GM18511 (cell line): ENCODE results near the gene UNCX.

ENCODE experiments used
- ATAC-seq: cut with Tn5 transposase; IDR thresholded peaks from one replicate; pipeline ENCODE4 v1.9.1; 2021; ENCODE audit warnings: mild to moderate bottlenecking, moderate library complexity; ENCODE audit not compliant: unreplicated experiment

The UNCX gene

DNA sequence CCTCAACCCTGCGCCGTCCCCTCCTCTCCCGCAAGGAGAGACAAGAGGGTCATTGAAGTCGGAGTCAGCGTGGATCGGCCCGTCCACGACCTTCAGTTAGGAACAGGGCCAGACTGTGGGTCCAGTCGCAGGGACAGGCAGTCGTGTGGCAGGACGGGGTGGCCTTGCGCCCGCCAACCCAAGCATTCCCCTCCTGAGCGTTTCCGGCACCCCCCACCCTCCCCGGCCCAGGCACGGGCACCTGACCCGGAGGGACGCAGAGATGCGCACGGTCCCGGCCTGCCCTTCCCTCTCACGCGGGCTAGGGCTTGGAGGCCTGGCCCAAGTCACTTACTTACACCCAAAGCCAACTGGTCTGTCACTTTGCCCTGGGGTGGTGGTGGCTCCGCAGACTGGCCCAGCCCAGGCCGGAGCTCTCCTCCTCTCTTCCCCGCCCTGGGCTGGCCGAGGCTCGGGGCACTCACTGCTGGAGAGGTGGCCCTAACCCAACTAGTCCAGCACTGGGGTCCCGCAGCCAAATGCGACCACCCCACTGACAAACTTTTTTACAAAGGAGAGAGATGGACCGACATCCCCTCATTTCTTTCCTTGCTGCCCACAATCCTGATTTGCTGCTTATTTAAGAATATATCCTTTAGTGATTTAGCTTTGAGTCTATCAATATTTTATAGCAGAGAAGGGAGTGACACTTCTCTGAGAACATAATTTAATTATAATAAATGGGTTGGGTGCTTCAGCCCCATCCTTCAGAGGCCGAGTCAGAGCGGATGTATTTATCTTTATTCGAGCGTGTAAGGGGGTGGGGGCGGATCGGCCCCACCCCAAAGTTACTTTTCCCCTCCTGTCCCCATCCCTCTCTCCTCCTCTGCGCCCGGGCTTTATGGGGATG is 1.2 kb upstream of the UNCX start:
- ATAC-seq: no peak

- no peak for ATAC-seq
These were observed 587 bp upstream of the UNCX start for GRCh38 chr7:1232103-1232466.

DNA sequence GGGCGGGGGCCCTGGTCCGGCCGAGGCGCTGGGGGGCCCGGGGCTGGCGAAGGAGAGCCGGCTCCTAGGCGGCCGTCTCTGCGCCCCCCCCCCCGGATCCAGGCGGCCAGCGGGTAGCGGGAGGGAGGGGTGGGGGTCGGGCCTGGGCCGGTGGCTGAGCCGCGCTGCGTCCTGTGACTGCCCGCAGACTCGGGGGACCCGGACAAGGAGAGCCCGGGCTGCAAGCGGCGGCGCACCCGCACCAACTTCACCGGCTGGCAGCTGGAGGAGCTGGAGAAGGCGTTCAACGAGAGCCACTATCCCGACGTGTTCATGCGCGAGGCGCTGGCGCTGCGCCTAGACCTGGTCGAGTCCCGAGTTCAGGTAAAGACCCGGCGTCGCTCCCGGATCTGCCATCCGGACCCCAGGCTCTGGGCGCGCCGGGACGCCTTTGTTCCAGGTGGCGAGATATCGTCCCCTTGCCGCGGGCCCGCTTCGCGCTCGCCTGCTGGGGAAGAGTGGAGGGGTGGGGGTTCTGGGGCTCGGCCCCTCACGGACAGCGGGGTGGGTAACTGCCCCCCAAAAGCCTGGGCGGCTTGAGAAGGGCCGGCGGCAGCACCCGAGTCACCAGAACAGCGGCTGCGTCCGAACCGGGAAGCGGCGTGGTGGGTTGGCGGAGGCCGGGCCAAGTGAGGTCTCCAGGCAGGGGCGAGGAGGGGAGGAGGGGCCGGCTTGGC is 819 bp downstream of the UNCX start:
- ATAC-seq: no peak

GRCh38 chr7:1234049-1234880 is 1.6 kb downstream of the UNCX start:
- ATAC-seq: no peak

- no peak for ATAC-seq
These were observed 2.3 kb downstream of the UNCX start for GRCh38 chr7:1234881-1235500.

DNA sequence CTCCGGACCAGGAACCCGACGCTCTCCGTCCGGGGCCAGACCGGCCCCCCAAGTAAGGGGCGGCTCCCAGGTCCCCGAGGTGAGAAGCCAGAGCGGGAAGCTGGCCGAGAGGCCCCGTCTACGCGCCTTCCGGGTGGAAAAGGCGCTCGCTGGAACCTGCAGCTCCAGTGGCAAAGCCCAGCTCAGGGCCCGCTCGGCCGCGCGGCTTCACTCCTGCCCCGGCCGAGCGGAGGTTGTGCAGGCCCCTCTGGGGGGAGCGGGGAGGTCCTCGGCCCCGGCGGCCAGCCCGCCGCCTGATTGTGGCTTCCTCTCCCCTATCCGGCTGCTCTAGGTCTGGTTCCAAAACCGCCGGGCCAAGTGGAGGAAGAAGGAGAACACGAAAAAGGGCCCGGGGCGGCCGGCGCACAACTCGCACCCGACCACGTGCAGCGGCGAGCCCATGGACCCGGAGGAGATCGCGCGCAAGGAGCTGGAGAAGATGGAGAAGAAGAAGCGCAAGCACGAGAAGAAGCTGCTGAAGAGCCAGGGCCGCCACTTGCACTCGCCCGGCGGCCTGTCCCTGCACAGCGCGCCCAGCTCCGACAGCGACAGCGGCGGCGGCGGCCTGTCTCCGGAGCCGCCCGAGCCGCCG is 2.9 kb downstream of the UNCX start:
- ATAC-seq: no peak

GRCh38 chr7:1236132-1236661 is 3.5 kb downstream of the UNCX start:
- no peak for ATAC-seq

- ATAC-seq: no peak
These were observed 4.4 kb downstream of the UNCX start for GRCh38 chr7:1236831-1237701.

DNA sequence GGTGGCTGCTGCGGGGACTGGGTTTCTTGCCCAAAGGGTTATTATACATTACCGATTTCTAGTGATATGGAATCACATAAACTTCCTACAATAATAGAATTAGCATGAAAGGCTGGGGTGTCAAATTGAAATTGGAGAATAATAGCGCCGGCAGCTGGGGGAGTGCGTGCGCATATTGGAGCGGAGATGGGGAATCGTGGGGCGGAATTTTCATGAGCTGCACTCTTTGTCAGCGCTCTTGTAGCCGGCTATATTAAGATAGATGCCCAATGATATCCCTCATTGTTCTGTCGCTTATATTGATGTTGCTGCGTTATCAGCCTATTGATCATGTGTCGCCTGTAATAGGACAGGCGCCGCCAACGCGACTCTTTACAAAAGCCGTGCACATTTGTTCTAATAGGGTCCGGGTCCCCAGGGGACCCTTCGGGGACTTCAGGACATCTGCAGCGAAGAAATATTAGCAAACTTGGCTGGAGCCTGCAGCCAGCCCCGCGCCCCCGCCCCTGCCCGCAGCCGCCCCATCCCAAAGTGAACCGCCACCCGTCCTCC is 5.1 kb downstream of the UNCX start:
- no peak for ATAC-seq

GRCh38 chr7:1238450-1238882 is 5.8 kb downstream of the UNCX start:
- no peak for ATAC-seq

DNA sequence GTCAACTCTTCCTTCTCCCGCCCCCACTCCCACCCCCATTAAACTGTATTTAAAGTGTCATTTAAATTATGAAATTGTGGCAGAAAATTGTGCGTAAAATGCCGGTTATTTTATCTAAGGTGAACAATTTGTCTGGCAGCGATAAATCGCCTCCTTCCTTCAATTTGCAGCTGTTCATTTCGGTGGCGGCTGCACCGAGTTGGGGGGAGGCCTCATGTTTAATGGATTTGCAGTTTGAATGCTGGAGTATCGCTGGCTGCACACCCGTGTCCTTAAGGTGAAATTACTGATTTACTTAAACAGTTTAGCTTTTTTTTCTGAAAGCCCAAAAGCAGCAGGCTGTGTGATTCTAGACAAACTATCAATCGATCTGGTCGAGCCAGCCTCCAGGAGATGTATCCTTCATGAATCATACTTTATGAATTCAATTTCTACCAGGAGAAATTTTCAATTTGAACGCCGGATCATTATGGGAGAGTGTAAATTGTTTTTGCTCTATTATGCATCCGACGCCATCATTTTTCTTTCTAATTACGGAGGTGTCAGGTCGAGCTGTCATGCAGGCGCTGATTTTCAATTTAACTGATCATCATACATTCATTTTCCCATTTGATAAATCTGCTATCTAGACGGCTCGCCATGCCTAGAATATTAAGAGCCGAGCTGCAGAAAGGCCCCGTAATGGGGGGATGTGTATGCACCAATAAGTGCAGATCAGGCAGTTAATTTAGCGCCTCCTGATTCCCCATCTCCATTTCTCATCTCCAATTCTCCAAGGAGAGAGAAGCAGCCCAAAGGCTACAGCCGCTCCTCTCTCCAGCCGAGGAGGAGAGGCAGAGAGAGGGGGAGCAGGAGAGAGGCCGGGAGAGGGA is 6.5 kb downstream of the UNCX start:
- ATAC-seq: no peak

DNA sequence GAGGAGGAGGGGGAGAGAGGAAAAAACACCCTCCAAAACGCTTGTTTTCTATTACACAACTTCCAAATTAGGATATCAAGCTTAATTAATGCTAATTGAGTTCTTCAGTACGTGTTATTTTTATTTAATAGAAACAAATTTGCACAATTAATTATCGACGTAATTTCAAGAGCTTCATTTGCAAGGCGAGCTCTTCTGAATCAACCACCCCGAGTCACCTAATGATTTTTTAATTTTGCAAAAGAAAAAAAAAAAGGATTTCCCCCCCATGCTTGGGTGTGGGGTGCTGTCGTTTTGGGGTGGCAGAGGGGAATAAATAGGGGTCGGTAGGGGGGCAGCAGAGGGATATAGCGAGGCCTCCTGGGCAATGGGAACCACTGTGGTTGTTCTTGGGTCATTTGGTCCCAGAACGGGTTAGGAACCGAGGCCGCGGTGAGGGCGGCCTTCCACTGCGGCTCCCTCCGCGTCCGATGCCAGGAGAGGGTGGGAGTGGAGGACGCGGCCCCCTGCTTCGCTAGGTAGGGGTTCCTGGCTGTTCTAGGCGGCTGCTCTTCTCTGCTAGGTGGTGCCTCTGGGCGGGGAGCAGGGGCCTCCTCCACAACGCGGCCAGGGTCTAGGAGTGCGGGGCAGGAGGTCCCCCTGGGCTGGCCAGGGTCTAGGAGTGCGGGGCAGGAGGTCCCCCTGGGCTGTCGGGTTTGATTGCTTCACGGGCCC is 7.3 kb downstream of the UNCX start:
- no peak for ATAC-seq

- ATAC-seq: no peak
These were observed 8.0 kb downstream of the UNCX start for GRCh38 chr7:1240517-1241257.

DNA sequence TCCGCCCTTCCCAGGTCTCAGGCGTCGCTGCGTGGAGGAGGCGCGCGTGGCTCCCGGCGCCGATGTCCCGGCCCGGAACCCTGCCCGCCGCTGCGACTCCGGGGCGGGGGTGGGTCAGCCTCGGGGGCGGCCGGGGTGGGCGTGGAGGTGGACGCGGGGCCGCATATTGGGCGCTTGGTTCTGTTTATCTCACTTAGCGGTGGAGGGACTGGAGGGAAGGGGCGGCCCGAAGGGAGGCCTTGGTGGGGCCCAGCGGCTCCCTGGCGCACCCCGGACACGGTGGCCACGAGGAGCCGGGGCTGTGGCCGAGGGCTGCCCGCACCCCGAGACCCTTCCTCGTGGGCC is 8.6 kb downstream of the UNCX start:
- ATAC-seq: no peak

DNA sequence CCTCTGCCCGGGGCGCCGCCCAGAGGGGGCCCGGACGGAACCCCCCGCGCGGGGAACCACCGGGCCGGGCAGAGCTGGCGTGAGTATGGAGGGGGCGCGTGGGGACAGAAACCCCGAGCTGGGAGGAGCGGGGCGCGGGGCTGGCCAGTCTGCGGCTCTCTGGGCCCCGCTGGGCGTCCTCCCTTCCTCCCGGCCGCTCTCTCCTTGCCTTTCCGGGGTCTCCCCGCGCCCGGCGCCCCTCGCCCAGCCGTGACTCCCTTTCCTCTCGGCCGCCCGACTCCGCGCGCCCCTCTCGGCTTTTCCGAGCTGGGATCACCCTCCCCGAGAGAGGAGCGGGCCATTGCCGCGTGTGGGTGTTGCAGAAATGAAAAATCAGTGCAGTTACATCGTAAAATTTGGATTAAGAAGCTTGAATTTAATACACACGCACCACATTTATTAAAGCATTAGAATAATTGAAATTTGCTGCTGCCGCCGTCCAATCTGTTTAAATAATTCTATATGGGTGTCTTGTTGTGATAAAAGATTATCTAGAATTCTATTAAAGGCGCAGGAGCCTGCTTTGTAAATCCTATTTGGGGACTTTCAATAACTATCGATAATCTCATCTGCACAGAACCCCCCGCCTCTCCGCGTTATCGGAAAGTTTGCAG is 9.1 kb downstream of the UNCX start:
- ATAC-seq: no peak

GRCh38 chr7:1242256-1242605 is 9.6 kb downstream of the UNCX start:
- no peak for ATAC-seq
